ENCODE results near the gene ME3.

DNA sequence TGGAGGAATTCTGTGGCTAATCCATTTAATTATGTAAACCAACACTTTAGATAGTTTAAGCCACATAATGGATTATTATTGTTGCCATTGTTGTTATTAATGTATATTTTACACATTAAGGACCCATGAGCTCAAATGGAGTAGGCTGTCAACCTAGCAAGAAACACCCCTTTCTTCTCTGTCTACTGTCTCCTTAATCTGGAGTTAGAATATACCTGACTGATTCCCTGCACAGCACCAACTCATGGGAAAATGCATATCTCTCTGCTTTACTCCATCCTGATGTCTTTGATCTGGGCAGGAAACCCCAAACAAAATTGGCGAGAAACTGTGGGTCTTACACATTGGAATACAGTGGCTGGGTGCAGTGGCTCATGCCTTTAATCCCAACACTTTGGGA lies 24.0 kb upstream of the ME3 start:
- TF ChIP-seq POLR2AphosphoS5 (IDR thresholded peaks at IDR 0.05; ENCODE audit: low read depth, low read length) (no peak), EGR1 (IDR thresholded peaks at IDR 0.05; ENCODE audit: low read depth) (no peak), CEBPB (IDR thresholded peaks at IDR 0.05; ENCODE audit: low read depth) (no peak), JUND (IDR thresholded peaks at IDR 0.05) (no peak), EZH2 (IDR thresholded peaks at IDR 0.05) (no peak), YY1 (IDR thresholded peaks at IDR 0.05; ENCODE audit: extremely low read depth, insufficient replicate concordance, low read depth, low read length) (no peak), POLR2A (IDR thresholded peaks at IDR 0.05; ENCODE audit: borderline replicate concordance, extremely low read depth, insufficient read depth, insufficient read length) (no peak), SIN3A (IDR thresholded peaks at IDR 0.05; ENCODE audit: low read depth) (no peak), RAD21 (IDR thresholded peaks at IDR 0.05; ENCODE audit: low read depth) (no peak)
- TF ChIP-seq, protein P1, sequence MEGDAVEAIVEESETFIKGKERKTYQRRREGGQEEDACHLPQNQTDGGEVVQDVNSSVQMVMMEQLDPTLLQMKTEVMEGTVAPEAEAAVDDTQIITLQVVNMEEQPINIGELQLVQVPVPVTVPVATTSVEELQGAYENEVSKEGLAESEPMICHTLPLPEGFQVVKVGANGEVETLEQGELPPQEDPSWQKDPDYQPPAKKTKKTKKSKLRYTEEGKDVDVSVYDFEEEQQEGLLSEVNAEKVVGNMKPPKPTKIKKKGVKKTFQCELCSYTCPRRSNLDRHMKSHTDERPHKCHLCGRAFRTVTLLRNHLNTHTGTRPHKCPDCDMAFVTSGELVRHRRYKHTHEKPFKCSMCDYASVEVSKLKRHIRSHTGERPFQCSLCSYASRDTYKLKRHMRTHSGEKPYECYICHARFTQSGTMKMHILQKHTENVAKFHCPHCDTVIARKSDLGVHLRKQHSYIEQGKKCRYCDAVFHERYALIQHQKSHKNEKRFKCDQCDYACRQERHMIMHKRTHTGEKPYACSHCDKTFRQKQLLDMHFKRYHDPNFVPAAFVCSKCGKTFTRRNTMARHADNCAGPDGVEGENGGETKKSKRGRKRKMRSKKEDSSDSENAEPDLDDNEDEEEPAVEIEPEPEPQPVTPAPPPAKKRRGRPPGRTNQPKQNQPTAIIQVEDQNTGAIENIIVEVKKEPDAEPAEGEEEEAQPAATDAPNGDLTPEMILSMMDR (IDR thresholded peaks at IDR 0.05 in 2 of 3, conservative IDR thresholded peaks at IDR 0.05 in 1 of 3; ENCODE audit: borderline replicate concordance in 1 of 3, insufficient read depth in 1 of 3, low read depth in 2 of 3, low read length in 2 of 3), result no peak
- TF ChIP-seq, protein P2, sequence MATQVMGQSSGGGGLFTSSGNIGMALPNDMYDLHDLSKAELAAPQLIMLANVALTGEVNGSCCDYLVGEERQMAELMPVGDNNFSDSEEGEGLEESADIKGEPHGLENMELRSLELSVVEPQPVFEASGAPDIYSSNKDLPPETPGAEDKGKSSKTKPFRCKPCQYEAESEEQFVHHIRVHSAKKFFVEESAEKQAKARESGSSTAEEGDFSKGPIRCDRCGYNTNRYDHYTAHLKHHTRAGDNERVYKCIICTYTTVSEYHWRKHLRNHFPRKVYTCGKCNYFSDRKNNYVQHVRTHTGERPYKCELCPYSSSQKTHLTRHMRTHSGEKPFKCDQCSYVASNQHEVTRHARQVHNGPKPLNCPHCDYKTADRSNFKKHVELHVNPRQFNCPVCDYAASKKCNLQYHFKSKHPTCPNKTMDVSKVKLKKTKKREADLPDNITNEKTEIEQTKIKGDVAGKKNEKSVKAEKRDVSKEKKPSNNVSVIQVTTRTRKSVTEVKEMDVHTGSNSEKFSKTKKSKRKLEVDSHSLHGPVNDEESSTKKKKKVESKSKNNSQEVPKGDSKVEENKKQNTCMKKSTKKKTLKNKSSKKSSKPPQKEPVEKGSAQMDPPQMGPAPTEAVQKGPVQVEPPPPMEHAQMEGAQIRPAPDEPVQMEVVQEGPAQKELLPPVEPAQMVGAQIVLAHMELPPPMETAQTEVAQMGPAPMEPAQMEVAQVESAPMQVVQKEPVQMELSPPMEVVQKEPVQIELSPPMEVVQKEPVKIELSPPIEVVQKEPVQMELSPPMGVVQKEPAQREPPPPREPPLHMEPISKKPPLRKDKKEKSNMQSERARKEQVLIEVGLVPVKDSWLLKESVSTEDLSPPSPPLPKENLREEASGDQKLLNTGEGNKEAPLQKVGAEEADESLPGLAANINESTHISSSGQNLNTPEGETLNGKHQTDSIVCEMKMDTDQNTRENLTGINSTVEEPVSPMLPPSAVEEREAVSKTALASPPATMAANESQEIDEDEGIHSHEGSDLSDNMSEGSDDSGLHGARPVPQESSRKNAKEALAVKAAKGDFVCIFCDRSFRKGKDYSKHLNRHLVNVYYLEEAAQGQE (IDR thresholded peaks at IDR 0.05; ENCODE audit: low read depth), result no peak

Data from HCT116 (cell line).